NT2/D1 (cell line): ENCODE measurements around the gene SLC25A1.

Experiments used
- DNase-seq: peaks from one replicate; pipeline ENCODE4 v3.0.0-alpha.2; 2011; ENCODE audit warnings: low read depth, low spot score
- H3K27me3 ChIP-seq: 2 replicates; pipeline ENCODE4 v1.6.0; 2011; ENCODE audit warnings: mild to moderate bottlenecking; ENCODE audit not compliant: insufficient read length, insufficient read depth
- H3K36me3 ChIP-seq: 2 replicates; pipeline ENCODE4 v1.6.1; 2011; ENCODE audit warnings: mild to moderate bottlenecking, low read length, mixed read lengths; ENCODE audit not compliant: insufficient read depth, insufficient read length
- H3K4me1 ChIP-seq: 2 replicates; pipeline ENCODE4 v1.5.1; 2011; ENCODE audit not compliant: insufficient read depth, insufficient read length
- H3K4me3 ChIP-seq: 2 replicates; pipeline ENCODE4 v1.5.1; 2011; ENCODE audit warnings: low read depth; ENCODE audit not compliant: insufficient read length
- H3K9ac ChIP-seq: 2 replicates; pipeline ENCODE4 v1.6.0; 2011; ENCODE audit warnings: low read depth; ENCODE audit not compliant: insufficient read length
- H3K9me3 ChIP-seq: 2 replicates; pipeline ENCODE4 v1.5.1; 2011; ENCODE audit warnings: mild to moderate bottlenecking, low read length; ENCODE audit not compliant: insufficient read depth
- SUZ12 ChIP-seq: IDR thresholded peaks from 2 replicates; pipeline ENCODE4 v1.6.1; 2011; ENCODE audit not compliant: insufficient read length, insufficient read depth; ENCODE audit errors: extremely low read depth
- YY1 ChIP-seq: IDR thresholded peaks from 2 replicates; pipeline ENCODE4 v1.6.1; 2011; ENCODE audit not compliant: insufficient read length, insufficient read depth
- ZNF274 ChIP-seq: IDR thresholded peaks from 2 replicates; pipeline ENCODE4 v1.6.1; 2011; ENCODE audit warnings: mild to moderate bottlenecking, low read depth, low read length

SLC25A1 gene

GRCh38 chr22:19213001-19213400 lies 34.5 kb upstream of the SLC25A1 start:
- TF ChIP-seq ZNF274 (no peak), SUZ12 (no peak), YY1 (no peak)
- DNase-seq: no peak
- Histone ChIP-seq H3K4me1 (no peaks in the 10 kb centered on the region), H3K9ac (no peak overlapping the region), H3K36me3 (peaks cover 36% of the 10 kb centered on the region), H3K4me3 (no peak overlapping the region), H3K27me3 (no peaks in the 10 kb centered on the region), H3K9me3 (no peaks in the 10 kb centered on the region)

- TF ChIP-seq YY1 (no peak), ZNF274 (no peak), SUZ12 (no peak)
Measured at GRCh38 chr22:19212302-19212870, 33.9 kb upstream of the SLC25A1 start.

GRCh38 chr22:19210188-19210587 lies 31.7 kb upstream of the SLC25A1 start:
- Histone ChIP-seq H3K4me1 (no peaks in the 10 kb centered on the region), H3K9me3 (no peaks in the 10 kb centered on the region), H3K9ac (no peak overlapping the region), H3K36me3 (peaks cover 29% of the 10 kb centered on the region), H3K4me3 (no peak overlapping the region), H3K27me3 (no peaks in the 10 kb centered on the region)
- no peak for TF ChIP-seq ZNF274
- TF ChIP-seq SUZ12: no peak
- DNase-seq: no peak

More at GRCh38 chr22:19212302-19212870, 33.9 kb upstream of the SLC25A1 start:
- H3K4me1 ChIP-seq: no peaks in the 10 kb centered on the region
- H3K9ac ChIP-seq: no peak overlapping the region
- no peak for DNase-seq
- H3K27me3 ChIP-seq: no peaks in the 10 kb centered on the region
- peaks cover 41% of the 10 kb centered on the region for H3K36me3 ChIP-seq
- H3K9me3 ChIP-seq: no peaks in the 10 kb centered on the region
- H3K4me3 ChIP-seq: no peak overlapping the region

GRCh38 chr22:19208287-19208847 lies 29.8 kb upstream of the SLC25A1 start:
- H3K4me1 ChIP-seq: no peaks in the 10 kb centered on the region
- no peak for DNase-seq
- no peak overlapping the region for H3K9ac ChIP-seq
- H3K4me3 ChIP-seq: no peak overlapping the region
- H3K9me3 ChIP-seq: no peaks in the 10 kb centered on the region
- TF ChIP-seq YY1 (no peak), ZNF274 (no peak), SUZ12 (no peak)
- H3K36me3 ChIP-seq: peaks cover 29% of the 10 kb centered on the region
- no peaks in the 10 kb centered on the region for H3K27me3 ChIP-seq

- DNase-seq: no peak
- no peak overlapping the region for H3K9ac ChIP-seq
- H3K9me3 ChIP-seq: no peaks in the 10 kb centered on the region
- no peaks in the 10 kb centered on the region for H3K27me3 ChIP-seq
- peaks cover 29% of the 10 kb centered on the region for H3K36me3 ChIP-seq
- no peak for TF ChIP-seq ZNF274
- no peak for TF ChIP-seq YY1
- no peak for TF ChIP-seq SUZ12
- H3K4me3 ChIP-seq: no peak overlapping the region
- no peaks in the 10 kb centered on the region for H3K4me1 ChIP-seq
Measured at GRCh38 chr22:19207884-19208283, 29.3 kb upstream of the SLC25A1 start.

- TF ChIP-seq ZNF274 (no peak), SUZ12 (no peak), YY1 (no peak)
- H3K4me1 ChIP-seq: no peaks in the 10 kb centered on the region
- H3K27me3 ChIP-seq: no peaks in the 10 kb centered on the region
- no peak for DNase-seq
- no peak overlapping the region for H3K4me3 ChIP-seq
- no peaks in the 10 kb centered on the region for H3K9me3 ChIP-seq
- H3K36me3 ChIP-seq: peaks cover 29% of the 10 kb centered on the region
- no peak overlapping the region for H3K9ac ChIP-seq
Measured at GRCh38 chr22:19207401-19207808, 28.9 kb upstream of the SLC25A1 start.

- no peaks in the 10 kb centered on the region for H3K9me3 ChIP-seq
- H3K27me3 ChIP-seq: no peaks in the 10 kb centered on the region
- DNase-seq: no peak
- TF ChIP-seq YY1 (no peak), SUZ12 (no peak), ZNF274 (no peak)
- no peak overlapping the region for H3K4me3 ChIP-seq
- H3K9ac ChIP-seq: no peak overlapping the region
- no peaks in the 10 kb centered on the region for H3K4me1 ChIP-seq
- H3K36me3 ChIP-seq: peaks cover 29% of the 10 kb centered on the region
Measured at GRCh38 chr22:19206287-19206686, 27.8 kb upstream of the SLC25A1 start.

GRCh38 chr22:19204640-19205039 lies 26.1 kb upstream of the SLC25A1 start:
- Histone ChIP-seq H3K4me3 (no peak overlapping the region), H3K36me3 (peaks cover 27% of the 10 kb centered on the region), H3K27me3 (no peaks in the 10 kb centered on the region), H3K9me3 (no peaks in the 10 kb centered on the region), H3K4me1 (no peaks in the 10 kb centered on the region), H3K9ac (no peak overlapping the region)
- no peak for DNase-seq
- no peak for TF ChIP-seq YY1
- no peak for TF ChIP-seq SUZ12
- no peak for TF ChIP-seq ZNF274
